Activated CD4-positive, CD25-positive, alpha-beta regulatory T cell treated with anti-CD3 and anti-CD28 coated beads, Interleukin-2, amount 50 U/mL, for 24 hours (primary cell): ENCODE measurements around the gene CYGB.

Experiments
- ATAC-seq, 2 donors: fragments of 150-1000 bp; cut with Tn5 transposase; one replicate each; pipeline ENCODE4 v1.10.0; 2021; ENCODE audit warnings: mild to moderate bottlenecking in 1 of 2, moderate library complexity in 1 of 2

Gene CYGB

GRCh38 chr17:76478730-76479514 lies 58.6 kb downstream of the CYGB start:
- ATAC-seq = no peak

- ATAC-seq = no peak
Observed at GRCh38 chr17:76478097-76478496, 59.4 kb downstream of the CYGB start.

- ATAC-seq = no peak
Observed at GRCh38 chr17:76477576-76477975, 59.9 kb downstream of the CYGB start.
